DMS114 treated with DMSO at 0.1 percent for 48 hours (cell line): ENCODE measurements around the gene RAB42.
A peak's percentile ranks its signal among the peaks of the same experiment; 100 is the strongest.
"Not testable (repeated sequence)": the region's sequence is repeated elsewhere in the genome, so short reads cannot be mapped to it uniquely, and the experiment has no call there.

Source experiments
- DNase-seq: peaks from one replicate; lab custom pipeline; 2025; ENCODE audit not compliant: unreplicated experiment; lab: John Stamatoyannopoulos, UW

The RAB42 gene

GRCh38 chr1:28591708-28592320 is at the start of gene RAB42:
Gene RAB42, plus strand, starts transcription at chr1:28592265. Its CDS starts 247 bp downstream, at chr1:28592512.
- DNase-seq = no peak

GRCh38 chr1:28545246-28545628 is 46.8 kb upstream of the RAB42 start:
- no peak for DNase-seq

GRCh38 chr1:28548318-28548717 is 43.7 kb upstream of the RAB42 start:
- no peak for DNase-seq

GRCh38 chr1:28551381-28551780 is 40.7 kb upstream of the RAB42 start:
- DNase-seq = no peak

GRCh38 chr1:28552758-28553663 is 39.1 kb upstream of the RAB42 start, which contains the start of gene TRNAU1AP:
Gene TRNAU1AP, plus strand, starts transcription at chr1:28553085. Its CDS starts 26 bp downstream, at chr1:28553111.
- peak; percentile 94 for DNase-seq

- no peak for DNase-seq
Measured at GRCh38 chr1:28560886-28561285, 31.2 kb upstream of the RAB42 start.

- DNase-seq = no peak
Measured at GRCh38 chr1:28564310-28564709, 27.8 kb upstream of the RAB42 start.

- DNase-seq = no peak
Measured at GRCh38 chr1:28565040-28565439, 27.0 kb upstream of the RAB42 start.

- no peak for DNase-seq
Measured at GRCh38 chr1:28565726-28566125, 26.3 kb upstream of the RAB42 start.

GRCh38 chr1:28566931-28567330 is 25.1 kb upstream of the RAB42 start:
- DNase-seq = no peak

- no peak for DNase-seq
Measured at GRCh38 chr1:28571911-28572310, 20.2 kb upstream of the RAB42 start.

- DNase-seq = not testable (repeated sequence)
Measured at GRCh38 chr1:28572891-28573290, 19.2 kb upstream of the RAB42 start.

GRCh38 chr1:28573564-28573963 is 18.5 kb upstream of the RAB42 start:
- DNase-seq = no peak

GRCh38 chr1:28577052-28577678 is 14.9 kb upstream of the RAB42 start:
- DNase-seq = no peak

- DNase-seq = no peak
Measured at GRCh38 chr1:28577738-28578536, 14.1 kb upstream of the RAB42 start.

- DNase-seq = no peak
Measured at GRCh38 chr1:28578696-28579218, 13.3 kb upstream of the RAB42 start.

GRCh38 chr1:28579401-28579800 is 12.7 kb upstream of the RAB42 start:
- DNase-seq = no peak

GRCh38 chr1:28580722-28581530 is 11.1 kb upstream of the RAB42 start:
- DNase-seq = no peak

- peak; percentile 93 for DNase-seq
Measured at GRCh38 chr1:28581531-28582247, 10.4 kb upstream of the RAB42 start.
